Esophagus mucosa (tissue), 1 donor: ENCODE data around the gene IPO13. TPM values are rescaled to one million over a fixed set of nuclear protein-coding genes. Genes with fewer than 3 reads are reported as not detected.

ENCODE experiments used
- ATAC-seq: fragments of 200-7000 bp; cut with Tn5 transposase; one replicate; pipeline ENCODE4 v1.9.1; 2020
- total RNA-seq: library from RNA; stranded (reverse); gene quantifications from one replicate; pipeline ENCODE4 v1.2.4, GENCODE V29; 2023
- donor health status: DM: yes; HTN: yes; CAD: no.

IPO13 gene
- total RNA-seq, 1 donor from 2014 or later: 21.7 TPM

- no peak for ATAC-seq
Measured at GRCh38 chr1:43949678-43950077, 2.9 kb downstream of the IPO13 start.

- ATAC-seq: no peak
Measured at GRCh38 chr1:43951021-43951985, 4.6 kb downstream of the IPO13 start.

- peak; percentile 47 for ATAC-seq
Measured at GRCh38 chr1:43952731-43953346, 6.1 kb downstream of the IPO13 start.

- ATAC-seq: no peak
Measured at GRCh38 chr1:43953361-43953760, 6.6 kb downstream of the IPO13 start.

- no peak for ATAC-seq
Measured at GRCh38 chr1:43954036-43954435, 7.3 kb downstream of the IPO13 start.

GRCh38 chr1:43956234-43956633 lies 9.5 kb downstream of the IPO13 start:
- ATAC-seq: no peak

- ATAC-seq: peak; percentile 54
Measured at GRCh38 chr1:43957407-43958040, 10.8 kb downstream of the IPO13 start.

GRCh38 chr1:43958351-43959255 lies 11.9 kb downstream of the IPO13 start:
- no peak for ATAC-seq

GRCh38 chr1:43960798-43961197 lies 14.0 kb downstream of the IPO13 start:
- ATAC-seq: no peak

GRCh38 chr1:43961692-43962091 lies 14.9 kb downstream of the IPO13 start:
- ATAC-seq: no peak

- no peak for ATAC-seq
Measured at GRCh38 chr1:43962324-43962723, 15.6 kb downstream of the IPO13 start.

- ATAC-seq: no peak
Measured at GRCh38 chr1:43963006-43963405, 16.3 kb downstream of the IPO13 start.

GRCh38 chr1:43963890-43964289 lies 17.1 kb downstream of the IPO13 start:
- no peak for ATAC-seq

GRCh38 chr1:43965316-43965715 lies 18.6 kb downstream of the IPO13 start:
- ATAC-seq: no peak

- no peak for ATAC-seq
Measured at GRCh38 chr1:43968348-43968948, 21.7 kb downstream of the IPO13 start.

- ATAC-seq: no peak
Measured at GRCh38 chr1:43969416-43969745, 22.6 kb downstream of the IPO13 start.

- ATAC-seq: peak; percentile 87
Measured at GRCh38 chr1:43969746-43970466, 23.2 kb downstream of the IPO13 start, which contains the start of gene DPH2. Gene DPH2, plus strand, starts transcription at chr1:43970010. Its CDS starts 166 bp downstream, at chr1:43970176.

GRCh38 chr1:43970502-43970901 lies 23.8 kb downstream of the IPO13 start:
- ATAC-seq: no peak

GRCh38 chr1:43970911-43971310 lies 24.2 kb downstream of the IPO13 start:
- no peak for ATAC-seq

- ATAC-seq: no peak
Measured at GRCh38 chr1:43971336-43971980, 24.7 kb downstream of the IPO13 start.

GRCh38 chr1:43973981-43974442 lies 27.3 kb downstream of the IPO13 start:
- ATAC-seq: no peak
